Activated T-helper 1 cell treated with anti-CD3 and anti-CD28 coated beads, Interleukin-12 subunit alpha, Interleukin-12 subunit beta, Interleukin-2, Interleukin-4 antibody, amounts not matched to agents 30 ng/mL and 10 ng/mL and 1 ng/mL, durations not matched to agents 14 hours and 24 hours and 36 hours (primary cell): ENCODE data around the gene NKX1-2. TPM values are rescaled to one million over a fixed set of nuclear protein-coding genes. Genes with fewer than 3 reads are reported as not detected.
A peak's percentile ranks its signal among the peaks of the same experiment; 100 is the strongest.

Experiments used
- DNase-seq: peaks from one replicate; pipeline ENCODE4 v3.0.0; 2021; ENCODE audit warnings: low spot score
- H3K27ac Mint-ChIP-seq: one replicate; pipeline ENCODE4 v1.8.0; 2021; ENCODE audit warnings: mild to moderate bottlenecking, mixed read lengths
- H3K27me3 Mint-ChIP-seq: one replicate; pipeline ENCODE4 v1.8.0; 2022; ENCODE audit warnings: mild to moderate bottlenecking, moderate library complexity, mixed read lengths; ENCODE audit not compliant: insufficient read depth
- H3K36me3 Mint-ChIP-seq: one replicate; pipeline ENCODE4 v1.8.0; 2021; ENCODE audit warnings: low read depth, mixed read lengths
- H3K4me1 Mint-ChIP-seq: one replicate; pipeline ENCODE4 v1.8.0; 2021; ENCODE audit warnings: low read depth, mixed read lengths
- H3K4me3 Mint-ChIP-seq: one replicate; pipeline ENCODE4 v1.8.0; 2021; ENCODE audit warnings: mild to moderate bottlenecking, moderate library complexity, mixed read lengths
- H3K9me3 Mint-ChIP-seq: one replicate; pipeline ENCODE4 v1.8.0; 2021; ENCODE audit warnings: mixed read lengths
- intact Hi-C: fragments of 100-400 bp; cut with micrococcal nuclease; formaldehyde crosslinking; loops from one replicate; pipeline ENCODE4 v1.15.1; 2024
- total RNA-seq: library from RNA; stranded (reverse); gene quantifications from 2 replicates; pipeline ENCODE4 v1.2.3, GENCODE V29; 2022

The NKX1-2 gene
- total RNA-seq, 1 donor from 2014 or later, result not detected

- Mint-ChIP-seq H3K27me3 (peaks cover 20% of the 10 kb centered on the region), H3K4me1 (peaks cover 12% of the 10 kb centered on the region), H3K4me3 (peak overlapping the region; percentile 17), H3K27ac (no peak overlapping the region), H3K36me3 (no peaks in the 10 kb centered on the region), H3K9me3 (no peaks in the 10 kb centered on the region)
- intact Hi-C loops, result no loop called here
- no peak for DNase-seq
Observed at GRCh38 chr10:124416733-124417132, 33.1 kb downstream of the NKX1-2 start.

GRCh38 chr10:124415210-124415609, 34.6 kb downstream of the NKX1-2 start:
- intact Hi-C loops, result no loop called here
- DNase-seq, result no peak
- Mint-ChIP-seq H3K27me3 (peaks cover 11% of the 10 kb centered on the region), H3K27ac (no peak overlapping the region), H3K4me3 (no peak overlapping the region), H3K36me3 (no peaks in the 10 kb centered on the region), H3K9me3 (no peaks in the 10 kb centered on the region), H3K4me1 (peaks cover 12% of the 10 kb centered on the region)

GRCh38 chr10:124414076-124414475, 35.8 kb downstream of the NKX1-2 start:
- no peak for DNase-seq
- intact Hi-C loops, result no loop called here
- H3K9me3 Mint-ChIP-seq, result no peaks in the 10 kb centered on the region
- peaks cover 5% of the 10 kb centered on the region for H3K27me3 Mint-ChIP-seq
- no peaks in the 10 kb centered on the region for H3K36me3 Mint-ChIP-seq
- H3K4me3 Mint-ChIP-seq, result no peak overlapping the region
- H3K4me1 Mint-ChIP-seq, result peaks cover 7% of the 10 kb centered on the region
- no peak overlapping the region for H3K27ac Mint-ChIP-seq

GRCh38 chr10:124409696-124410095, 40.1 kb downstream of the NKX1-2 start:
- Mint-ChIP-seq H3K9me3 (no peaks in the 10 kb centered on the region), H3K4me1 (no peaks in the 10 kb centered on the region), H3K4me3 (no peak overlapping the region)

GRCh38 chr10:124408357-124408756, 41.5 kb downstream of the NKX1-2 start:
- H3K4me1 Mint-ChIP-seq, result peaks cover 7% of the 10 kb centered on the region
- H3K27me3 Mint-ChIP-seq, result no peaks in the 10 kb centered on the region
- H3K9me3 Mint-ChIP-seq, result no peaks in the 10 kb centered on the region
- H3K27ac Mint-ChIP-seq, result no peak overlapping the region
- peaks cover 15% of the 10 kb centered on the region for H3K36me3 Mint-ChIP-seq
- no peak for DNase-seq
- intact Hi-C loops, result no loop called here
- no peak overlapping the region for H3K4me3 Mint-ChIP-seq

More at GRCh38 chr10:124409696-124410095, 40.1 kb downstream of the NKX1-2 start:
- Mint-ChIP-seq H3K36me3 (peaks cover 10% of the 10 kb centered on the region), H3K27me3 (no peaks in the 10 kb centered on the region), H3K27ac (no peak overlapping the region)
- intact Hi-C loops, result no loop called here
- no peak for DNase-seq

GRCh38 chr10:124407456-124407855, 42.4 kb downstream of the NKX1-2 start:
- no peak overlapping the region for H3K27ac Mint-ChIP-seq
- H3K4me3 Mint-ChIP-seq, result no peak overlapping the region
- no peaks in the 10 kb centered on the region for H3K9me3 Mint-ChIP-seq
- no peaks in the 10 kb centered on the region for H3K27me3 Mint-ChIP-seq
- H3K4me1 Mint-ChIP-seq, result peaks cover 11% of the 10 kb centered on the region
- intact Hi-C loops, result no loop called here
- H3K36me3 Mint-ChIP-seq, result peaks cover 18% of the 10 kb centered on the region
- DNase-seq, result no peak

- intact Hi-C loops, result loop anchor here (1.0 to 2.0 kb wide), 6 partner anchors 14 to 1315 kb away; partner anchors contain the start of genes EDRF1, LHPP and OAT
- Mint-ChIP-seq H3K4me1 (peaks cover 11% of the 10 kb centered on the region), H3K36me3 (peaks cover 27% of the 10 kb centered on the region), H3K27ac (no peak overlapping the region), H3K4me3 (no peak overlapping the region), H3K9me3 (no peaks in the 10 kb centered on the region), H3K27me3 (no peaks in the 10 kb centered on the region)
- peak; percentile 25 for DNase-seq
Observed at GRCh38 chr10:124403548-124403947, 46.3 kb downstream of the NKX1-2 start.

- DNase-seq, result no peak
- Mint-ChIP-seq H3K4me3 (no peak overlapping the region), H3K4me1 (peaks cover 11% of the 10 kb centered on the region), H3K27ac (no peak overlapping the region), H3K27me3 (no peaks in the 10 kb centered on the region), H3K9me3 (no peaks in the 10 kb centered on the region), H3K36me3 (peaks cover 21% of the 10 kb centered on the region)
- intact Hi-C loops, result loop anchor here (2.0 kb wide), 1 partner anchor 1317 kb away; the partner anchor contains the start of gene EDRF1
Observed at GRCh38 chr10:124402273-124402672, 47.6 kb downstream of the NKX1-2 start.

- intact Hi-C loops, result loop anchor here (2.0 kb wide), 1 partner anchor 1317 kb away; the partner anchor contains the start of gene EDRF1
- no peaks in the 10 kb centered on the region for H3K27me3 Mint-ChIP-seq
- no peaks in the 10 kb centered on the region for H3K9me3 Mint-ChIP-seq
- peaks cover 11% of the 10 kb centered on the region for H3K4me1 Mint-ChIP-seq
- peaks cover 17% of the 10 kb centered on the region for H3K36me3 Mint-ChIP-seq
- no peak overlapping the region for H3K27ac Mint-ChIP-seq
- H3K4me3 Mint-ChIP-seq, result no peak overlapping the region
- DNase-seq, result no peak
Observed at GRCh38 chr10:124401633-124402032, 48.2 kb downstream of the NKX1-2 start.

Other genes starting within 250 kb of the NKX1-2 start
- 35.6 and 37.9 TPM in 2 replicates for gene OAT, start 31.1 kb downstream of the NKX1-2 start, total RNA-seq
- gene LHPP, start 11.8 kb upstream of the NKX1-2 start, total RNA-seq, result 4.6 and 5.0 TPM in 2 replicates